Vagina (tissue), 2 donors: Measurements from ENCODE around the gene CCSER2. TPM values are rescaled to one million over a fixed set of nuclear protein-coding genes. Genes with fewer than 3 reads are reported as not detected.

Experiments used
- DNase-seq, 2 donors: peaks; one replicate each; pipeline ENCODE4 v3.0.0-alpha.2; 2017; ENCODE audit errors: extremely low spot score in 2 of 2
- H3K27ac ChIP-seq: fragments of 200-600 bp; sonication (generic); one replicate; pipeline ENCODE4 v1.5.1; 2019
- H3K27me3 ChIP-seq: fragments of 200-600 bp; sonication (generic); one replicate; pipeline ENCODE4 v1.5.1; 2019
- H3K36me3 ChIP-seq, 2 donors: fragments of 200-600 bp; sonication (generic); one replicate each; pipeline ENCODE4 v1.5.1; 2017 to 2019
- H3K4me1 ChIP-seq: fragments of 200-600 bp; sonication (generic); one replicate; pipeline ENCODE4 v1.5.1; 2019
- H3K4me3 ChIP-seq, 2 donors: fragments of 200-600 bp; sonication (generic); 1 replicate in 1 of 2; 2 replicates in 1 of 2; pipeline ENCODE4 v1.5.1; 2016 to 2019
- H3K9me3 ChIP-seq: fragments of 200-600 bp; sonication (generic); one replicate; pipeline ENCODE4 v1.5.1; 2019
- POLR2A ChIP-seq, 2 donors: fragments of 450-650 bp; IDR thresholded peaks; one replicate each; pipeline ENCODE4 v1.6.1; 2017; ENCODE audit warnings: antibody characterized with exemption in 2 of 2, mild to moderate bottlenecking in 2 of 2, moderate library complexity in 2 of 2
- POLR2AphosphoS5 ChIP-seq, 2 donors: sonication (generic); formaldehyde crosslinking; IDR thresholded peaks; one replicate each; pipeline ENCODE4 v1.9.0; 2017; ENCODE audit warnings: antibody characterized with exemption in 2 of 2, mild to moderate bottlenecking in 2 of 2, low read depth in 1 of 2; ENCODE audit not compliant: insufficient read depth in 1 of 2
- intact Hi-C: fragments of 100-400 bp; cut with DNase I; formaldehyde crosslinking; loops from one replicate; pipeline ENCODE4 v1.15.1; 2023
- total RNA-seq: library from RNA; depleted of rRNA; stranded (reverse); fragments of >200 nt; gene quantifications from one replicate; pipeline ENCODE4 v1.2.3, GENCODE V29; 2016
- TF ChIP-seq, protein P1 (sequence below), 3 experiments: fragments of 450-650 bp in 2 of 3; fragments of 200-600 bp in 1 of 3; sonication (generic) in 1 of 3; IDR thresholded peaks; one replicate each; pipeline ENCODE4 v1.5.1; 2017 to 2019; ENCODE audit warnings: antibody characterized with exemption in 3 of 3, mild to moderate bottlenecking in 2 of 3, moderate library complexity in 2 of 3

The CCSER2 gene
- total RNA-seq, 1 donor from 2014 or later = 62.1 TPM

DNA sequence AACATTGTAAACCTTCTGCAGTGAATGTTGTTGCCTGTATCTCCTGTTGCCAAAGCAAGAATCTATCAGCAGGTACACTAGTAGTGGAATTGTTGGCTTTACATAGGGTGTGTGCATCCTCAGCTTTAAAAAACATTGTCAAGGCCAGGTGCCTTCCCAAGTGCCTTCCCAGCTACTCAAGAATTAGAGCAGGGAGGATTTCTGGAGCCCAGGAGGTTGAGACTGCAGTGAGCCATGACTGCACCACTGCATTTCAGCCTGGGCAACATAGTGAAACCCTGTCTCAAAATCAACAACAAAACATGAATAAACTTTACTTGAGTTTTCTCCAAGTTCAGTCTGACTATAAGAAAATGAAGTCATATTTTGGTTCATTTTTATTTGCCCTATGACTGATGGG lies 217.3 kb downstream of the CCSER2 start:
- Histone ChIP-seq H3K4me1 (peaks cover 5% of the 10 kb centered on the region), H3K27me3 (no peaks in the 10 kb centered on the region), H3K27ac (no peak overlapping the region), H3K4me3 (no peak overlapping the region), H3K36me3 (no peaks in the 10 kb centered on the region), H3K9me3 (no peaks in the 10 kb centered on the region)
- DNase-seq = no peak
- intact Hi-C loops = no loop called here
- TF ChIP-seq POLR2A (IDR thresholded peaks at IDR 0.05) = no peak

DNA sequence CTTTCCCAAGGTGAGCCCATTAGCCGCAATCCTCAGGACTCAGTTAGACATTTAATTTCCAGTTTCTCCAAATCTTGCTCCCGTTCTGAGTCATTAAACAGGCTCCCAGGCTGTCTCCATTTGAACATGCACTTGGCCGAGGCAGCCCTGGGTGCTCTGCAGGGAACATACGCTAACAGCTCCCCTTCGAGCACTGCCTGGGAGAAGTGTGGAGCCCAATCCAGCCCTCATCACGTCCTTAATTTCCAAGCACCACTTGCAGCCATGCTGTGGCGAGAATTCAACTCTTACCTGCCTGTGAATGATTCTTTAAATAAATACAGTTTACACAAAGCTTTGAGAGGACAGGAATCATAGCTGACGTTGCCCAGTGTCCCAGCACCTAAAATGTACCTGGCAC lies 218.2 kb downstream of the CCSER2 start:
- DNase-seq = no peak
- Histone ChIP-seq H3K4me3 (no peak overlapping the region), H3K9me3 (no peaks in the 10 kb centered on the region), H3K36me3 (no peaks in the 10 kb centered on the region), H3K4me1 (no peaks in the 10 kb centered on the region), H3K27ac (no peak overlapping the region), H3K27me3 (no peaks in the 10 kb centered on the region)
- TF ChIP-seq POLR2A (IDR thresholded peaks at IDR 0.05) (no peak), POLR2AphosphoS5 (IDR thresholded peaks at IDR 0.05; ENCODE audit: insufficient read depth in 1 of 2, low read depth in 1 of 2) (no peak)
- TF ChIP-seq, protein P1, sequence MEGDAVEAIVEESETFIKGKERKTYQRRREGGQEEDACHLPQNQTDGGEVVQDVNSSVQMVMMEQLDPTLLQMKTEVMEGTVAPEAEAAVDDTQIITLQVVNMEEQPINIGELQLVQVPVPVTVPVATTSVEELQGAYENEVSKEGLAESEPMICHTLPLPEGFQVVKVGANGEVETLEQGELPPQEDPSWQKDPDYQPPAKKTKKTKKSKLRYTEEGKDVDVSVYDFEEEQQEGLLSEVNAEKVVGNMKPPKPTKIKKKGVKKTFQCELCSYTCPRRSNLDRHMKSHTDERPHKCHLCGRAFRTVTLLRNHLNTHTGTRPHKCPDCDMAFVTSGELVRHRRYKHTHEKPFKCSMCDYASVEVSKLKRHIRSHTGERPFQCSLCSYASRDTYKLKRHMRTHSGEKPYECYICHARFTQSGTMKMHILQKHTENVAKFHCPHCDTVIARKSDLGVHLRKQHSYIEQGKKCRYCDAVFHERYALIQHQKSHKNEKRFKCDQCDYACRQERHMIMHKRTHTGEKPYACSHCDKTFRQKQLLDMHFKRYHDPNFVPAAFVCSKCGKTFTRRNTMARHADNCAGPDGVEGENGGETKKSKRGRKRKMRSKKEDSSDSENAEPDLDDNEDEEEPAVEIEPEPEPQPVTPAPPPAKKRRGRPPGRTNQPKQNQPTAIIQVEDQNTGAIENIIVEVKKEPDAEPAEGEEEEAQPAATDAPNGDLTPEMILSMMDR (IDR thresholded peaks at IDR 0.05) = no peak
- intact Hi-C loops = no loop called here

DNA sequence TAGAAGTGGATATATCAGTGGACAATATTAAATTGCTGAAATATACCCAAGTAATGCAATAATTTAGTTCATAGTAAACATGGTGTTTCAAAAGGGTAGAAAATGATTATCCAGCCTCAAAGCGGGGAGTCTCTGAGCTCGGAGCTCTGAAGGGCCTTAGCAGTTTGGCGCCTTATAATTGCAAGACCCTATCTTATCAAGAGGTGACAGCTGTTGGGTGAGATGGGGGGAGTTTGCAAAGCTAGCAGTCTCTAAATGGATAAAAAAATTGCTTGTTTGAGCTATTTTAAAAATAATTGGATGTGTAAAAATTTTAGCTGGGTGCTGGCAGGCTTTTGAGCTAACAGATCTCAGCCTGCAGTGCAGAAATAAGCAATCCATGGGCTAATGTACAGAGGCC lies 219.2 kb downstream of the CCSER2 start:
- H3K9me3 ChIP-seq = no peaks in the 10 kb centered on the region
- DNase-seq = no peak
- no peaks in the 10 kb centered on the region for H3K27me3 ChIP-seq
- no peak overlapping the region for H3K4me3 ChIP-seq
- intact Hi-C loops = no loop called here
- no peaks in the 10 kb centered on the region for H3K36me3 ChIP-seq
- TF ChIP-seq, protein P1 (IDR thresholded peaks at IDR 0.05) = no peak
- no peak for TF ChIP-seq POLR2AphosphoS5 (IDR thresholded peaks at IDR 0.05; ENCODE audit: insufficient read depth in 1 of 2, low read depth in 1 of 2)
- no peak overlapping the region for H3K27ac ChIP-seq
- H3K4me1 ChIP-seq = no peaks in the 10 kb centered on the region

DNA sequence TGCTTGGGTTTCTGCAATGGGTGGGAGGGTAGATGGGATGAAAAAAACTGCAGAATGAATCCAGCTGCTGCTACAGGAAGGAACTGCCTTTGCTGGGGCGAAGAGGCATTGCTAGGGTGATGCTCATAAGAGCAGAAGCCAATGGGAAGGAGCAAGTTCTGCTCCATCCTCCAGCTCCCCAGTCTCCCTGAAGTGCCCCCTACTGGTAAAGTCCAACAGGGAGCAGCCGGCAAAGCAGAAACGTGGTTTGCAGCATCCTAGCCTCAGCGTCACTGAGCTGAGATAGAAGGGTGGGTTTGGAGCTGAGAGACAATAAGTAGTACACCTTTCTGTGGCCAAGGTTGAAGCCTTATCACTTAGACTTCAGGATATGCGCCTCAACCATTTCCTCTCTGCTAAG lies 220.5 kb downstream of the CCSER2 start:
- no peak overlapping the region for H3K4me3 ChIP-seq
- no peaks in the 10 kb centered on the region for H3K36me3 ChIP-seq
- intact Hi-C loops = no loop called here
- H3K9me3 ChIP-seq = no peaks in the 10 kb centered on the region
- no peak for DNase-seq
- no peaks in the 10 kb centered on the region for H3K4me1 ChIP-seq
- no peaks in the 10 kb centered on the region for H3K27me3 ChIP-seq
- no peak overlapping the region for H3K27ac ChIP-seq
- TF ChIP-seq, protein P1 (IDR thresholded peaks at IDR 0.05) = no peak
- TF ChIP-seq POLR2A (IDR thresholded peaks at IDR 0.05) (no peak), POLR2AphosphoS5 (IDR thresholded peaks at IDR 0.05; ENCODE audit: insufficient read depth in 1 of 2, low read depth in 1 of 2) (no peak)

DNA sequence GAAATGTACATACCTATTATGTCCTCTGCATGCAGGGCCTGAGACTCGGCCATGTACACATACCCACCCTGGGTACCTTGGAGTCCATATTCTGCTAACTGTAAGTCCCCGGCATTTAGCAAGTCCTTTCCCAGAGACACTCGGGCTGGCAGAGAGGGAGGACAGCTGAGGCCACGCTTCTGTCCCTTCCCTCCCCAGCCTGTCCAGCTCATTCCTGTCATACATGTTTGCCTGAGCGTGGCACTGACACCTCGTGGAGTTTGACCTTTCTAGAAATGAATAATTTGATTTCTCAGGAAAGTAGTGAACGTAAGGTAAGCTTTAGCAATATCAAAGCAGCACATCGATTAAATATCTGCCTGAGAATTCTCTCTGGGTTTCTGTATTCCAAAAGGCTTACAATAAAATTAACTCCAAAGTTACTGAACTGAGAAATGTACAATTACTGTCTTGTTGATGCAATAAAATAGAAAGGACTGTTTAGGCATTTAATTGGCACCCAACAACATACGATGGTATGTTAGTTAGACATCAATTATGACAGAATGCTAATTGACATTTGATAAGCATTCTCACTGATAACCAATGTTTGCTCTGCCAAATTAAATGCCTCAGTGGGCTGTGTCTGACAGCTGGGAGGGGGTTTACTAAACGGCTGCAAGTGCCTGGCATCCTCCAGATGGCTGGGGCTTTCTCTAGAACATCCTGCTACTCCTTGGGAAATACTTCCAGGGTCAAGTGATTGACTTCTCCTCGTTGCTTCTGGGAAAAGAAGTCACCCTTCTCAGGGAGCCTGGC lies 221.2 kb downstream of the CCSER2 start:
- intact Hi-C loops = no loop called here
- no peak for TF ChIP-seq POLR2AphosphoS5 (IDR thresholded peaks at IDR 0.05; ENCODE audit: insufficient read depth in 1 of 2, low read depth in 1 of 2)
- TF ChIP-seq, protein P1 (IDR thresholded peaks at IDR 0.05) = no peak
- no peak for TF ChIP-seq POLR2A (IDR thresholded peaks at IDR 0.05)

More for the DNA sequence above, 221.2 kb downstream of the CCSER2 start:
- no peak overlapping the region for H3K4me3 ChIP-seq
- no peaks in the 10 kb centered on the region for H3K36me3 ChIP-seq
- no peaks in the 10 kb centered on the region for H3K9me3 ChIP-seq
- no peak overlapping the region for H3K27ac ChIP-seq
- DNase-seq = no peak
- no peaks in the 10 kb centered on the region for H3K27me3 ChIP-seq
- no peaks in the 10 kb centered on the region for H3K4me1 ChIP-seq
